ENCODE measurements around the gene GIMAP8. TPM values are rescaled to one million over a fixed set of nuclear protein-coding genes. Genes with fewer than 3 reads are reported as not detected.
A peak's percentile ranks its signal among the peaks of the same experiment; 100 is the strongest.

GIMAP8 gene
- not detected in 2 replicates for total RNA-seq (2014; rRNA removed; shearing (Covaris generic))
- polyA plus RNA-seq (2016; fragmentation: Nextera tagmentation; extraction: Ambion mirVana) = 0.06 TPM in 1 of 2 replicates, not detected in the other
- long read RNA-seq = 0 reads

GRCh38 chr7:150450491-150451001 is at the start of gene GIMAP8:
Gene GIMAP8 (plus strand): TSS chr7:150450630. CDS start chr7:150466699, 16,069 bp downstream.
- H3F3A ChIP-seq (replicated peaks; ENCODE audit: low read depth) = no peaks in the 10 kb centered on the region; the same call in 1 of the 2 replicates
- no peak within 1 kb of the TSS for H3K27ac Mint-ChIP-seq
- peak within 1 kb of the TSS; percentile 59 for H2AFZ ChIP-seq
- no peak for TF ChIP-seq ZNF114 (CRISPR knock-in tag; IDR thresholded peaks at IDR 0.05)
- H3K36me3 Mint-ChIP-seq (ENCODE audit: low read depth) = no peaks in the 10 kb centered on the region
- H3K9me2 ChIP-seq (ENCODE audit: insufficient read depth) = no peaks in the 10 kb centered on the region
- H3K4me3 Mint-ChIP-seq = no peak within 1 kb of the TSS; the same call in 2 of the 3 replicates
- H3K9me3 Mint-ChIP-seq = peaks cover 3% of the 10 kb centered on the region; the same call in 2 of the 3 replicates
- H3K27ac ChIP-seq (ENCODE audit: low read depth) = no peak within 1 kb of the TSS
- H3K27me3 Mint-ChIP-seq (ENCODE audit: insufficient read depth, low read depth, poor library complexity) = peaks cover 19% of the 10 kb centered on the region
- peaks cover 4% of the 10 kb centered on the region for H3K4me1 ChIP-seq (ENCODE audit: insufficient read depth)
- peaks cover 19% of the 10 kb centered on the region for H3K4me1 Mint-ChIP-seq
- H3K4me2 ChIP-seq = no peak within 1 kb of the TSS
- no peak within 1 kb of the TSS for H3K4me3 ChIP-seq
- H3K36me3 ChIP-seq (ENCODE audit: insufficient read depth) = no peaks in the 10 kb centered on the region
- peak; percentile 8 for DNase-seq (ENCODE audit: low spot score)
- ATAC-seq = peak; percentile 20
- H4K20me1 ChIP-seq (replicated peaks; ENCODE audit: insufficient read depth) = no peaks in the 10 kb centered on the region; the same call in 1 of the 2 replicates
- H3K27me3 ChIP-seq (ENCODE audit: insufficient read depth) = peaks cover 17% of the 10 kb centered on the region
- no peaks in the 10 kb centered on the region for H3K79me2 ChIP-seq (replicated peaks; ENCODE audit: insufficient read depth)

- Histone ChIP-seq H2AFZ (no peak overlapping the region), H3F3A (replicated peaks; ENCODE audit: low read depth) (peaks cover 55% of the 10 kb centered on the region), H3K4me2 (peak overlapping the region; percentile 33), H3K36me3 (ENCODE audit: insufficient read depth) (no peaks in the 10 kb centered on the region), H3K4me1 (ENCODE audit: insufficient read depth) (peaks cover 54% of the 10 kb centered on the region), H3K27me3 (ENCODE audit: insufficient read depth) (no peaks in the 10 kb centered on the region), H3K27ac (ENCODE audit: low read depth) (peak overlapping the region; percentile 99), H3K9me2 (ENCODE audit: insufficient read depth) (no peaks in the 10 kb centered on the region), H3K4me3 (no peak overlapping the region), H3K79me2 (replicated peaks; ENCODE audit: insufficient read depth) (peaks cover 9% of the 10 kb centered on the region), H4K20me1 (replicated peaks; ENCODE audit: insufficient read depth) (no peaks in the 10 kb centered on the region; the same call in 1 of the 2 replicates)
- Mint-ChIP-seq H3K27me3 (ENCODE audit: insufficient read depth, low read depth, poor library complexity) (peaks cover 29% of the 10 kb centered on the region), H3K9me3 (no peaks in the 10 kb centered on the region; the same call in 2 of the 3 replicates), H3K4me1 (peaks cover 70% of the 10 kb centered on the region), H3K27ac (peak overlapping the region; percentile 99), H3K36me3 (ENCODE audit: low read depth) (peaks cover 33% of the 10 kb centered on the region), H3K4me3 (peak overlapping the region; percentile 24; the same call in 1 of the 3 replicates)
- no peak for ATAC-seq
- DNase-seq (ENCODE audit: low spot score) = no peak
- no peak for TF ChIP-seq ETS1 (IDR thresholded peaks at IDR 0.05)
- TF ChIP-seq JUNB (IDR thresholded peaks at IDR 0.05; ENCODE audit: unreplicated experiment) = no peak
- no peak for TF ChIP-seq EZH2 (IDR thresholded peaks at IDR 0.05; ENCODE audit: low read depth, unreplicated experiment)
- no peak for TF ChIP-seq STAT1 (IDR thresholded peaks at IDR 0.05; ENCODE audit: unreplicated experiment)
- TF ChIP-seq CTCF (conservative IDR thresholded peaks at IDR 0.05; ENCODE audit: low read depth in 2 of 2) = no peak
- no peak for TF ChIP-seq ZNF462 (CRISPR knock-in tag; IDR thresholded peaks at IDR 0.05)
- no peak for TF ChIP-seq ZNF114 (CRISPR knock-in tag; IDR thresholded peaks at IDR 0.05)
- TF ChIP-seq CREB1 (CRISPR knock-in tag; IDR thresholded peaks at IDR 0.05; ENCODE audit: low read depth) = no peak
- TF ChIP-seq POLR2AphosphoS5 (IDR thresholded peaks at IDR 0.05; ENCODE audit: low read depth) = no peak
- no peak for TF ChIP-seq NANOG (IDR thresholded peaks at IDR 0.05; ENCODE audit: borderline replicate concordance)
Measured at GRCh38 chr7:150400788-150401423, 49.5 kb upstream of the GIMAP8 start.

Measured in GM23338 (cell line).